HG02759 (cell line): ENCODE data around the gene MRPL1.
"Not testable (repeated sequence)": the region's sequence is repeated elsewhere in the genome, so short reads cannot be mapped to it uniquely, and the experiment has no call there.

Source experiments
- ATAC-seq: cut with Tn5 transposase; IDR thresholded peaks from one replicate; pipeline ENCODE4 v1.9.1; 2021; ENCODE audit warnings: mild to moderate bottlenecking, moderate library complexity; ENCODE audit not compliant: unreplicated experiment

MRPL1 gene

DNA sequence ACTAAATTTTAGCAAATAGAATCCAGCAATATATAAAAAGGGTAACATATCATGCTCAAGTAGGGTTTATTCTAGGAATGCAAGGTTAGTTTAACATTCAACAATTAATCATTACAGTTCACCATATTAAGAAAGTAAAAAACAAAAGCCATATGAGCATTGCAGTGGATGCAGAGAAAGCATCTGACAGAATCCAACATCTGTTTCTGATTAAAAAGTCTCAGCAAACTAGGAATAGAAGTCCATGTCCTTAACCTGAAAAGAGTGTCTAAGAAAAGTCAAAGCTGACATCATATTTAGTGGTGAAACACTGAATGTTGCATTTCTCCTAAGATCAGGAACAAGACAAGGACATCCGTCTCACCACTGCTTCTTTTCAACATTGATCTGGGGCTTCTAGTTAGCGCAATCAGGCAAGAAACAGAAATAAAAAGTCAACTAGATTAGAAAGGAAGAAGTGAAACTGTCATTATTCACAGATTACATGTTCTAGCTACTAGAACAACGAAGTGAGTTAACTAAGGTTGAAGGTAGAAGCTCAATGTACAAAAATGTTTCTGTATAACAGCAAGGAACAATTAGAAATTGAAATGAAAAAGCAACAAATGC lies 49.3 kb downstream of the MRPL1 start:
- peak; percentile 64 for ATAC-seq

DNA sequence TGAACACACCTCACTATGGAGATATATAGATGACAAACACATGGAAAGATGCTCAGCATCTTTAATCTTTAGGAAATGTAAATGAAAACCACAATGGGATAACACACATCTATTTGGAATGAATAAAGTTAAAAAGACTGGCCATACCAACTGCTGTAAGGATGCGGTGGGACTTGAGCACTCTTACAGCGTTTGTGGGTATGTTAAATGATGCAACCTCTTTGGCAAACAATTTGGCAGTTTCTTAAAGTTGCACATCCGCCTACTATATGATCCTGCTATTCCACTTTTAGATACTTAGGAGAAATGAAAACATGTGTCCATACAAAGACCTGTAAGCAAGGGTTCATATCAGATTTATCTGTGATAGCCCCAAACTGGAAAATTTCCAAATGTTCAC lies 50.7 kb downstream of the MRPL1 start:
- ATAC-seq: no peak

DNA sequence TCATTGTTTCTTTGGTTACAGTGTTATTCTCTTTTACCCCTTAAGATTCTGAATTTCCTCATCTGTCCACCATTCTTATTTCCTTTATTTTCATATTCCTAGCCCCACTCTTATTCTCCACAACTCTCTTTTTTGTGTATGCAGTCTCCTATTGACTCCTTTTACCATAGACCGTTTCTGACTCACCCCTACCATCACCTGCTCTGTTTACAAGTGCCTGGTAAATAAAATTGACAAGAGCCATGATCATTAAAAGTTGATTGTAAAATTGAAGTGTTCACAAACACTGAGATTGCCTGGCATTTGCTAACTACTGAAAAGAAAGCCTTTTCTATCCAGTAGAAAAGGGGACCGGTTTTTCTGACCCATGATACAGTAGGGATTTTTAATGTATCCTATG lies 54.4 kb downstream of the MRPL1 start:
- ATAC-seq: no peak

DNA sequence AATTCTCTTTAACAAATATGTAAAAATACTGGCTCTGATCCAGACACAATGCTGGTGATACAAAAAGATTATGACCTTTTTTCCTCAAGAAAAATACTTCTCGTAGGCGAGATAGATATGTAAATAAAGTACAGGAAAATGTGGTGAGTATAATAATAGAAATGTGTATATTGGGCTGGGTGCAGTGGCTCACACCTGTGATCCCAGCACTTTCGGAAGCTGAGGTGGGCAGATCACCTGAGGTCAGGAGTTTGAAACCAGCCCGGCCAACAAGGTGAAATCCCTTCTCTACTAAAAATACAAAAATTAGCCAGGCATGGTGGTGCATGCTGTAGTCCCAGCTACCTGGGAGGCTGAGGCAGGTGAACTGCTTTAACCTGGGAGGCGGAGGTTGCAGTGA lies 55.0 kb downstream of the MRPL1 start:
- ATAC-seq: no peak

DNA sequence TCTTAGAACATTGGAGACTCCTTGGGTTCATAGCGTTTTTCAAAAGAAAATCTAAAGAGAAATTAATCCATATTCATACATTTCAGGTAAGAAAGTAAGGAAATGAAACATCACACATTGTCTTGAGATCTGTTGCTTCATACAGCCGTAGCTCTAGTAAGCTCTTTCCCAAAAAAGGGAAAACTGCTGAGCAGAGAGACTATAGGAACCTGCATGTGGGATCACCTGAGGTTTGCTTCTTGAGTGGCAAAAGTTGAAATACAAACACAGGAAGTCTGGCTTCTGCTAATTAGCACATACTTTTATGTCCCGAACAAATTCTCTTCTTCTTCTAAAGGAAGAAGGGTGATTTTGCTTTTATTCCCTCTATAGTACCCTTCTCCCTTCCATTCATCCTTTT lies 57.7 kb downstream of the MRPL1 start:
- no peak for ATAC-seq

DNA sequence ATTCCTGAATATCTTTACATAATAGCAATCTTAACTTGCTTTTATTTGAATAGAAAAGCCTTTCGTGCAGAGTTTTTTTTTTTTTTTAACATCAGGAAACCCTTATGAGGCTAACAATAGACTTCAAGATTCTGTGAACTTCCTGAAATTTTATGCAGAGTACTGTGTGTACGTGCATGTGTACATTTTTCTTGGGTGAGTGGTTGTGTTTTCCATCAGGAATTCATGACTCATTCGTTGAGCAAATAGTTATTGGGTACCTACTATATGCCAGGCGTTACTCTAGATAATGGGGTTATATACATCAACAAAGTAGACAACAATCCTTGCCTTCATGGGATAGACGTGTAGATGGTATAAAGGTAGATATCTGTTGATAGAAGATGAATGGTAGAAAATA lies 59.1 kb downstream of the MRPL1 start:
- ATAC-seq: no peak

DNA sequence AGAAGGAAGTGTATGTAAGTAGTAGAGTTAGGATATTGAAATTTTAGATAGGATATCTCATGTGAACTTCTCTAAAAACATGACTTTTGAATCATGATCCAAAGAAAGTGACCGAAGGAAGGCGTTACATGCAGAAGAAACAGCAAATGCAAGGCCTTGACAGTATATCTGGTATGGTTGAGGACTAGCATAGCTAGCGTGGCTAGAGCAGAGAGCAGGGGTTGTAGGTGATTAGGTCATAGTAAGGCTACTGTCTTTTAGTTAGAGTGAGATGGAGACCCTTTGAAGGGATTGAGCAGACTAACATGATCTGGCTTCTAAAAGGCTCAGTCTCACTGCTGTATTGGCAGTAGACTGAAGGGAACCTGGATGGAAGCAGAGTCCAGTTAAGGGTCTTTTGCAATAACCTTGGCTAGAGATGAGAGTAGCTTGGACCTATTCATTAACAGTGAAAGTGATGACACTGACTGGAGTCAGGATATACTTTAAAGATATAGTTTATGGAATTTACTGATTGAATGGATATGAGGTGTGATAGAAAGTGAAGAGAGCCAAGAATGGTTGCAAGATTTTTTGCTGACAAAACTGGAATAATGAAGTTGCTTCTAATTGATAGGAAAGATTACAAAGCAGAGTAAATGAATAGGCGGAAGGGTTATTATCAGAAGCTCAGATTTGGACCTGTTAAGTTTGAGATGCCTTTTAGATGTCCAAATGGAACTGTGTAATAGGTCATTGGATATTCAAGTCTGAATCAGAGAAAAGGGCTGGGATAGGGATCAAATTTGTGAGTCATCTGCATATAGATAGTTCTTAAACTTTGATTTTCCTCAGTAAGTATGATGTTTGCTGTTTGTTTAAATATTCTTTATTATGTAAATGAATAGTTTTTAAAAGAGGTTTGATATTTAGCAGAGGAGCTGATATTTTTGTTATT lies 59.8 kb downstream of the MRPL1 start:
- ATAC-seq: no peak

DNA sequence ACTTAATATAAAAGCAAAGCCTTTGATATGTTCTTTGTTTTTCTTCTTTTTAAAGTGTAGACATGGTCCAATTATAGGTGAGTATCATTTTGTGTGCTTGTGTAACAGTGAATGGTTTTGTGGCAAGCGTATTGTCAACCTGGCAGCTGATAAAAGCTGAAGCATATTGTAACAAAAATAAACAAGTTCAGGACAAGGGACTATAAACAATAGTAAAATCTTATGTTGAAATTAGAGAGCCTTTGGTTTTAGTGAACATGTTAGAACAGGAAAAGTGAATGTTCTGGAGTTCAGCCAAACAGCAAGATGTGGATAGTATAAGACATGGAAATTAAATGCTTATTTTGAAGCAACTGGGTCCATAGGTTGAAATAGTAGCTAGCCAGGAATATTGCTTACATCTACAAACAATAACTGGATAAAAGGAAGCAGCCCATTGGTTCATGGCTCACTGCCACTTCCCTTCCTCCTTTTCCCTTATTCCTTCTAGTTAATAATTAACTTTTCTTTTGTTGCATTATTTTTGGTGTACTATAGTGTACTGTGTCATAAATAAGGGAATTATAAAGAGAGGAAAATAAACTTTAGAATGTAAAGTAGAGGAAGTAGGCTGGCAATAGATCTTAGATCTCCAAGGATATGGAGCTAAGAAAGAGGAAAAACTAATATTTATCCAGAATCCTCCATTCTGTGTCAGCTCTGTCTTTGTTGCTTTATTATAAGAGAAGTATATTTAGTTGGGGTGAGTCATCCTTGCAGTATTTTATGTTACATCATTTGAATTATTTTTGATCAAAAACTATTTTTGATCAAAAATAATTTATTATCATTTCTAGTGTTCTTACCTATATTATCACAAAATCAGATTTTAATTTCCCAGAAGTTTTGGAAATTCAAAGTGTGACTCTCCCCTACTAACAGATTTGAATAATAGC lies 65.6 kb downstream of the MRPL1 start:
- no peak for ATAC-seq

DNA sequence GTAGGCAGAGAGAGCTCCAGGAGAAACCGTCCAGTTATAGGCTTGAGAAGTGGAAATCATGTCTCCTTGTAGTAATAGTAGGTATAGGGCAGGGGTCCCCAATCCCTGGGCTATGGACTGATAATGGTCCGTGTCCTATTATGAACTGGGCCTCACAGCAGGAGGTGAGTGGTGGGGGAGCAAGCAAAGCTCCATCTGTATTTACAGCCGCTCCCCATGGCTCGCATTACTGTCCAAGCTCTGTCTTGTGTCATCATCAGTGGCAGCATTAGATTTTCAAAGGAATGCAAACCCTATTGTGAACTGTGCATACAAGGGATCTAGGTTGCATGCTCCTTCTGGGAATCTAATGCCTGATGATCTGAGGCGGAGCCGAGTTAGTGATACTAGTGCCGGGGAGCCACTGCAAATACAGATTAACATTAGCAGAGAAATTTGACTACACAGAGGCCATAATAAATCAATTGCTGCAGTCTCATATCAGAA lies 67.6 kb downstream of the MRPL1 start:
- no peak for ATAC-seq

DNA sequence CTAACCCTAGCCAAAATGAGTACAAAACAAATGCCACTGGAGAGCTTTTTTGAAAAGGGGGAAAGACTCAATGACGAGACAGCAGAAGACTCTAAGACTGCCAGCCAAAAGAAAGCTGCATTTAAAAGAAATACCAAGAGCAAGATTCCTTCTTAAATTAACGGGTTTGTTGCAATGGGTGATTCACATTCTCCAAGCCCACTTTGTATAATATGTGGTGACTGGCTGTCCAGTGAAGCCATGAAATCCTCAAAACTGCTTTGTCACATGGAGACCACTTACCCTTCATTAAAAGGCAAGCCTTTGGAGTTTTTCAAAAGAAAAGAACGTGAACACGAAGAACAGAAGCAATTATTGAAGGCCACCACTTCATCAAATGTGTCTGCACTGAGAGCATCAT lies 68.2 kb downstream of the MRPL1 start:
- no peak for ATAC-seq

DNA sequence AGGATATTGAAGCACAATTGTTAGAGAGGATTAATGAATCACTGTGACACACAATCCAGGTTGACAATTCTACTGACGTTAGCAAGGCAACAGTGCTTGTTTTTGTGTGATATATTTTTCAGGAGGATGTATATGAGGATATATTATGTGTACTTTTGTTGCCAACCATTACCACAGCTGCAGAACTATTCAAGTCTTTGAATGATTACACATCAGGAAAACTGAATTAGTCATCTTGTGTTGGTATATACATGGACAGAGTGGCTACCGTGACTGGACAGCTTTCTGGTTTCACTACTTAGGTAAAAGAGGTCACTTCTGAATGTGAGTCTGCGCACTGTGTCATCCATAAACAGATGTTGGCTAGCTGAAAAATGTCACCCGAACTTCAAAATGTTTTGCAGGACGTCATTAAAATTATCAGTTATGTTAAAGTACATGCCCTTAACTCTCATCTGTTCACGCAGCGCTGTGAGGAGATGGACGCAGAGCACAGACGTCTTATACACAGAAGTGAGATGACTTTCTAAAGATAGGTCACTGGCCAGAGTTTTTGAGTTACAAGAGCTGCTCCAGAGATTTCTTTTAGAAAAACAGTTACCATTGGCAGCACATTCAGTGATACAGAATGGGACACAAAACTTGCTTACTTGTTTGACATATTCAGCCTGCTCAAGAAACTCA lies 69.0 kb downstream of the MRPL1 start:
- ATAC-seq: no peak

DNA sequence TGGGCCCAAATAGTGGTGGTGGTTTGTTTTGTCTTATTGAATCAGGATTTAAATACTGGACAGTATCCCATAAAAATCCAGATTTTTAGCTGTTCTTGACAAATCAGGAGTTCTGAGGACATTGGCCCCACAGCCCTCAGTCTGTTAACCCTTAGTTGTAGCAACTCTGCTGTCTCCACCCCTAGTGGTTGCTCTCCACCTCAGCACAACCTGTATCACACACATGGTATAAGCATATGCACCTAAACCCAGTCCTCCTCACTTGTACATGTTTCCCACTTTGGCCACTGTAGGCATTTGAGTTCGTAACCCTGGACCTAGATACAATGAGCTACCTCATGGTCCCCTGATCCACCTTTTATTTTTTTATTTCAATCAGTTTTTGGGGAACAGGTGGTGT lies 75.9 kb downstream of the MRPL1 start:
- no peak for ATAC-seq

DNA sequence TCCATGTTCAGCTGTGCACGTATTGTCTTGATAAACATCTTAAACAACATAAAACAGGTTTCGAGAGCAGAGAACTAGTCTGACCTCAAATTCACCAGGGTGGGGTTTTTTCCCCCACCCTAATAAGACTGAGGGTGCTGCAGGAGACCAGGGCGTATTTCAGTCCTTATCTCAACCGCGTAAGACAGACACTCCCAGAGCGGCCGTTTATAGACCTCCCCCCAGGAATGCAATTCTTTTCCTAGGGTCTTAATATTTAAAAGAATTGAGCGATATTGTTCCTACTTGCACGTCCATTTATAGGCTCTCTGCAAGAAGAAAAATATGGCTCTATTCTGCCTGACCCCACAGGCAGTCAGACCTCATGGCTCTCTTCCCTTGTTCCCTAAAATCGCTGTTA lies 83.3 kb downstream of the MRPL1 start:
- ATAC-seq: not testable (repeated sequence)

DNA sequence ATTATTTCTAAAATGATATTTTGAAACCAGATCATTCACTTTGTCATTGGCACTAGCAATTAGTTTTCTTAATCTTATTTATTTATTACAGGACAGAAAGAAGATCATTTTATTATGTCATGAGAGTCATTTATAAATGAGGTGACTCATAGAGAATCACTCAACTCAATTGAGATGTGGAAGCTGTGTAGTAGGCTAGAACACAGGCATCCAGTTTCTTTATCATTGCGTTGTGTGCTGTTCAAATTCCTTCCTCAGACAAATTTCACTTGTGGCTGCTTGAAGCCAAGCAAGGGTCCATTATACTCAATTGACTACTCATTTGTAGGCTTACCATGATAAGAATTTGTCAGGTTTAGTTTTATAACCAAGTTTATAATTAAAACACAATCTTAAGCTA lies 87.6 kb downstream of the MRPL1 start:
- no peak for ATAC-seq

DNA sequence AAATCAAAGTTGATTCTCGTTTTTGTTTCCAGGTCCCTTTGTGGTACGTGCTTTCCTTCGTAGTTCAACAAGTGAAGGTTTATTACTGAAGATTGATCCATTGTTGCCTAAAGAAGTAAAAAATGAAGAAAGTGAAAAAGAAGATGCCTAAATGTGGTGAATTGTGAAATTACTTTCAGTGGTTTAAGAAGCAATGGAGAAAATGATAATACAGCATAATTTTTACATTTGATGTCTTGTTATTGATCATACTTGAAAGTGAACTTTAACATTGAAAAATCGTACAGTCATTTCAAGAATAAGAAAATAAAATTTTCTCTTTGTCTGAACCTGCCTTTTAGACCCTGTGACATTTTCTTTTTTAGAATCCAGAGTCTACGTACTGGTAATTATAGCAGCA lies 89.8 kb downstream of the MRPL1 start:
- no peak for ATAC-seq

DNA sequence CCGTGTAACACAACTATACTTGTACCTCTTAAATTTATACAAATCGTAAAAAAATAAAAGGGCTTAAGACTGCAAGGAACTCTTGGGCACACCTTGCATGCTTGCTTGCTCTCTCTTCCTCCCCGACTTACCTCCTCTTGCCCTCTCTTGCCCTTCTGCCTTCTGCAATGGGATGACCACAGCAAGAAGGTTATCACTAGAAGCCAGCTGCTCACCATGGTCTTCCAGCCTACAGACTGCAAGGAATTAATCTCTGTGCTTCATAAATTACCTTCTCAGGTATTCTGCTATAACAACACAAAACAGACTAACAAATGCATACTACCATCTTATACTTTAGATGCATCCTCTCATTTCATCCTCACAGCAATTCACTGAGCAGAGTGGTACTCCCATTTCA lies 92.1 kb downstream of the MRPL1 start:
- no peak for ATAC-seq

DNA sequence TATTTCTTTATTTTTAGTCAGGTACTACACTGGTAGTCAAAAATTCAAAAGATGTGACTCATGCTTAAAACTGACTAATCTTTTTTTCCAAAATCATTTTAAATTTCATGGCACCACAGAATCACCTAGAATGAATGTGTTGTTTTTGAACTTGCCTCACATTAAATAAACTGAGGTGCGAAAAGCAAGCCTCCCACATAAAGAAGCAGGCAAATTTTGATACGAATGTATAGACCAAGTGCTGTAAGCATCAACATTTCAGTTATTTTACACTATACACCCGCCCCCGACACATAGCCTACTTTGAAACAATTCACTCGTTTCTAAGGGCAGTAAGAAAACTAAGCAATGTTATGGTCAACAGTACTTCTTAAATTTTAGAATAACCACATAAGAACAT lies 94.3 kb downstream of the MRPL1 start:
- ATAC-seq: no peak

DNA sequence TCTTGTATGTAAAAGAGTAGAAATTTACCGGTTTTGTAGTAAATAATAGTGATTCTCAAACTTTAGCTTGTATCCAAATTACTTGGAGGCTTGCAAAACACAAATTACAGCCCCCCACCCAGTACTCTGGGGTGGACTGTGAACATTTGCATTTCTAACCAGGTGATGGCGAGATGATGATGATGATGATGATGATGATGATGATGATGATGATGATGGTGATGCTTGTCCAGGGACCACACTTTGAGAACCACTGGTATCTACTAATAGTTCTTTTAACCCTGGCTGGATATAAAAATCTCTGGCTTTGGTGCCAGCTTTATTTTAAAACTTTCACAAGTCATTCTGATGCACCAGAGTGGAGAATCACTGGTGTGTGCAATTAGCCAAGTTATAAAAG lies 96.3 kb downstream of the MRPL1 start:
- no peak for ATAC-seq

DNA sequence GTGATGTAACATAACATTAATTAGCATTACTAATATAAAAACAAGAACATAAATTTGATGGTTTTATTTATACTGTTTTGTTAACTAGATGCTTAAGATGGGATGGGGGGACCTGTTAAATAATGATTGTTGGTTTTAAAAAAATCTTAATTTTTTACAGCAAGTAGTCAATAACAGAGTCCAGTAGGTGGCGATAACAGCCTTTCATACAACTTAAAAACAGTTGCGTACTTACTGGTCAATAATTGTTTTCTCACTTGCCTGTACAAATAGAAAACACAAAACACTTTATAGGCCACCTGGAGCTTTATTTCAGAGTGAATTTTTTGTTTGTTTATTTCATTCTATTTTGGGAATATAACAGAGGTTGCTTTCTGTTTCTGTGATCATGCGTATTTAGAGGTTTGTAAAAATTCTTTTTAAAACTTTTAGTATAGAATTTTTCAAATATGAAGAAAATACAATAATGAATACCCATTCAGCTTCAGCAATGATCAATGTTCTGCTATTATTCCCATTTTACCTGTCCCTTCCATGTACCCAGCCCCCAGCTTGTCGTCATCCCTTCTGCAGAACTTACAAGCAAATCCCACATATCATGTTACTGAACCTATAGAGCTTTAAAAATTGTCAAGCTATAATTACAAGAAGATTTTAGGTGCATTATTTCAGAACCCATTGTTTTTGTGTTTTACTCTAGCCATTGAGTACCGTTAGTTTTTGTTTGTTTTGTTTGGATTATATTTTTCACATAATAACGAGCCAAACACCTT lies 97.1 kb downstream of the MRPL1 start:
- peak; percentile 43 for ATAC-seq

DNA sequence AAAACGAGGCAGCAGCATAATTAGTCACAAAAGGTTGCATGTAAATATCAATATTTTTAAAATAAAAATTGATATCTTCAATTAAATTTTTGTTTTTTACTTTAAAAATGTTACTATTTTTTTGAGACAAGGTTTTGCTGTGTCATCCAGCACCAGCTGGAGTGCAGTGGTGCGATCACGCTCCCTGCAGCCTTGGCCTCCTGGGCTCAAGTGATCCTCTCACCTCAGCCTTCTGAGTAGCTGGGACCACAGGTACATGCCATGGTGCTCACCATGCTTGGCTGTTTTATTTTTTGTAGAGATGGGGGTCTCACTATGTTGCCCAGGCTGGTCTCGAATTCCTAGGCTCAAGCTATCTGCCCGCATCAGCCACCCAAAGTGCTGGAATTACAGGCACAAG lies 97.7 kb downstream of the MRPL1 start:
- ATAC-seq: no peak
